ENCODE measurements around the gene STIM1.
"Not testable (repeated sequence)": the region's sequence is repeated elsewhere in the genome, so short reads cannot be mapped to it uniquely, and the experiment has no call there.

- TF ChIP-seq POLR2A, CTCF (IDR thresholded peaks at IDR 0.05): not testable (repeated sequence)
Measured at GRCh38 chr11:4016602-4017001, 161.1 kb downstream of the STIM1 start.
